ENCODE results near the gene PDE4C. TPM values are rescaled to one million over a fixed set of nuclear protein-coding genes. Genes with fewer than 3 reads are reported as not detected.
A peak's percentile ranks its signal among the peaks of the same experiment; 100 is the strongest.

Gene PDE4C
- total RNA-seq, 1 donor from 2014 or later = 69.8 TPM

DNA sequence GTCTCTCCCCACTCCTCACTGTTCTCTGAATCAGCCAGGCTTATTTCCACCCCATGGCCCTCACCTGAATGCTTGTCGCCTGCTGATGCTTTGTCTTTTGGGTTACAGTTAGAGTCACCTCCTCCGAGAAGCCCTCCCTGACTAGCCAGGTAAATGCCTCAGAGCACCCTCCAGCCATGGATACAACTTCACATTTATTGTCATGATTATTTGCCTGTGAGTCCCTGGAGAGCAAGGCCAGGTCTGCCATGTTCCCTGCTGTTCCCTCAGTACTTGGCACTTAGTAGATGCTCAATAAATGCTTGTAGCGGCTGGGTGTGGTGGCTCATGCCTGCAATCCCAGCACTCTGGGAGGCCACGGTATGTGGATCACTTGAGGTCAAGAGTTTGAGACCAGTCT is 3.7 kb upstream of the PDE4C start:
- H3K4me3 Mint-ChIP-seq (ENCODE audit: unreplicated experiment) = peak overlapping the region; percentile 46
- TF ChIP-seq, protein P1, sequence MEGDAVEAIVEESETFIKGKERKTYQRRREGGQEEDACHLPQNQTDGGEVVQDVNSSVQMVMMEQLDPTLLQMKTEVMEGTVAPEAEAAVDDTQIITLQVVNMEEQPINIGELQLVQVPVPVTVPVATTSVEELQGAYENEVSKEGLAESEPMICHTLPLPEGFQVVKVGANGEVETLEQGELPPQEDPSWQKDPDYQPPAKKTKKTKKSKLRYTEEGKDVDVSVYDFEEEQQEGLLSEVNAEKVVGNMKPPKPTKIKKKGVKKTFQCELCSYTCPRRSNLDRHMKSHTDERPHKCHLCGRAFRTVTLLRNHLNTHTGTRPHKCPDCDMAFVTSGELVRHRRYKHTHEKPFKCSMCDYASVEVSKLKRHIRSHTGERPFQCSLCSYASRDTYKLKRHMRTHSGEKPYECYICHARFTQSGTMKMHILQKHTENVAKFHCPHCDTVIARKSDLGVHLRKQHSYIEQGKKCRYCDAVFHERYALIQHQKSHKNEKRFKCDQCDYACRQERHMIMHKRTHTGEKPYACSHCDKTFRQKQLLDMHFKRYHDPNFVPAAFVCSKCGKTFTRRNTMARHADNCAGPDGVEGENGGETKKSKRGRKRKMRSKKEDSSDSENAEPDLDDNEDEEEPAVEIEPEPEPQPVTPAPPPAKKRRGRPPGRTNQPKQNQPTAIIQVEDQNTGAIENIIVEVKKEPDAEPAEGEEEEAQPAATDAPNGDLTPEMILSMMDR (IDR thresholded peaks at IDR 0.05; ENCODE audit: partially characterized antibody, unreplicated experiment) = no peak
- peaks cover 22% of the 10 kb centered on the region for H3K4me1 Mint-ChIP-seq (ENCODE audit: low read depth, unreplicated experiment)
- H3K27me3 Mint-ChIP-seq (ENCODE audit: unreplicated experiment) = peaks cover 11% of the 10 kb centered on the region
- H3K36me3 Mint-ChIP-seq (ENCODE audit: unreplicated experiment) = no peaks in the 10 kb centered on the region
- no peak overlapping the region for H3K27ac Mint-ChIP-seq (ENCODE audit: unreplicated experiment)
- DNase-seq = no peak
- H3K9me3 Mint-ChIP-seq (ENCODE audit: unreplicated experiment) = peaks cover 5% of the 10 kb centered on the region

GRCh38 chr19:18229474-18229873 is 3.2 kb upstream of the PDE4C start:
- H3K4me3 Mint-ChIP-seq (ENCODE audit: unreplicated experiment) = peak overlapping the region; percentile 46
- H3K27me3 Mint-ChIP-seq (ENCODE audit: unreplicated experiment) = peaks cover 13% of the 10 kb centered on the region
- TF ChIP-seq, protein P1 (IDR thresholded peaks at IDR 0.05; ENCODE audit: partially characterized antibody, unreplicated experiment) = peak; percentile 74
- peaks cover 22% of the 10 kb centered on the region for H3K4me1 Mint-ChIP-seq (ENCODE audit: low read depth, unreplicated experiment)
- peaks cover 7% of the 10 kb centered on the region for H3K9me3 Mint-ChIP-seq (ENCODE audit: unreplicated experiment)
- DNase-seq = no peak
- H3K36me3 Mint-ChIP-seq (ENCODE audit: unreplicated experiment) = no peaks in the 10 kb centered on the region
- no peak overlapping the region for H3K27ac Mint-ChIP-seq (ENCODE audit: unreplicated experiment)

DNA sequence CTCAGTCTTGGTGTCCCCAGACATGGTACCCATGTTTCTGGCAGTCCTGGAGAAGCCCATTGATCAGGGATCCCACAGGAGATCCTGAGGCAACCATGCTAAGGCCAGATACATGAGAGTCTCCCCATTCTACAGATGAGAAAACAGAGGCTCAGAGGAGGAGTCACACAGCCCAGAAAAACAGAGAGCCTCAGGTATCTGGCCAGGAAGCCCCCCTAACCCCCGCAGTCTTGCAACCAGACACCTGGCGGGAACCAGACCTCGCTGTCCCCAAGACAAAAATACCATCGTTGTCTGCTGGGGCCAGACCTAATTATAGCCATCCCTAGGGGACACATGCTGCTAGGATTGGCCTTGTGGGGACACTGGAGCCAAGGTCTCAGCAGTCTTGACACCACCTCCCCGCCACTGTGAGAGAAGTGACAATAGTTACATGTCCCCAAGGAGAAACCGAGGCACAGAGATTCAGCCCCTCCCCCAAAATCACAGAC is 1.6 kb upstream of the PDE4C start:
- Mint-ChIP-seq H3K27me3 (ENCODE audit: unreplicated experiment) (peaks cover 13% of the 10 kb centered on the region), H3K4me3 (ENCODE audit: unreplicated experiment) (no peak overlapping the region), H3K9me3 (ENCODE audit: unreplicated experiment) (peaks cover 6% of the 10 kb centered on the region), H3K36me3 (ENCODE audit: unreplicated experiment) (no peaks in the 10 kb centered on the region), H3K27ac (ENCODE audit: unreplicated experiment) (no peak overlapping the region), H3K4me1 (ENCODE audit: low read depth, unreplicated experiment) (peaks cover 16% of the 10 kb centered on the region)
- TF ChIP-seq, protein P1 (IDR thresholded peaks at IDR 0.05; ENCODE audit: partially characterized antibody, unreplicated experiment) = no peak
- DNase-seq = no peak

DNA sequence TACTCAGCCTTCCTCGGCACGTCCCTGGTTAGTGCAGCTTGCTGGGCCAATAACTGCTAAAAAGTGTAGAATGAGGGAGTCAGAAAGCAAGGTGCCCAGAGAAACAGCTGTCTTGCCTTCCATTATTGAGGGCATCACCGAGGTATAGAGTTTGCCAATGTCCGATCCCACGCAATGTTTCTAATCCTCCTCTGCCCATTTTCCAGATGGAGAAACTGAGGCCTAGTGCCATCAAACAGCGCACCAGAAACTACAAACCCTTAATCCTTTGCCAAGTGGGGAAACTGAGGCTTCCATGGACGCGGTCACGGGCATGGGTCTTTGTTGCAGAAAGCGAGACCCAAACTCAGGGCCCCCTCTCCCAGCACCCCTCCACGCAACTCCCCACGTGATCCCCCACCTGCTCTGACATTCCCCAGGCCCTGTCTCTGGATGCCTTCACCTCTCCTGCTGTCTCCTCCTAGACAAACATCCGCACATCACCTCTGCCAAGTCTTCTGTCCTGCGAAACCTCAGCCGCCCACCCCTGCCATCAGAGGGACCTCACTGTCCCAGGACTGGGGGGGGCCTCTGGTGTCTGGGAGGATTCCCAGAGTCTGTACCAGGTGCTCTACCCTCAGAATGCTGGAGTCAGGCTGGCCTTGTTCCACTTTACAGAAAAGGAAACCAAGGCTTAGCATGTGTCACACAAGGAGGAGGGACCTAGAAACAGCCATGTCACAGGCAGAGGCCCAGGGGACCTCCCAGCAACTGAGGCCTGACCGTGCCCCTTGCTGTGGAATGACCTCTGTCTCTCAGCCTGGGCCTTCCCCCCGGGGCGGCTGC is 930 bp upstream of the PDE4C start:
- H3K36me3 Mint-ChIP-seq (ENCODE audit: unreplicated experiment) = no peaks in the 10 kb centered on the region
- peaks cover 11% of the 10 kb centered on the region for H3K4me1 Mint-ChIP-seq (ENCODE audit: low read depth, unreplicated experiment)
- DNase-seq = no peak
- H3K27me3 Mint-ChIP-seq (ENCODE audit: unreplicated experiment) = peaks cover 11% of the 10 kb centered on the region
- peaks cover 6% of the 10 kb centered on the region for H3K9me3 Mint-ChIP-seq (ENCODE audit: unreplicated experiment)
- H3K27ac Mint-ChIP-seq (ENCODE audit: unreplicated experiment) = peak overlapping the region; percentile 77
- TF ChIP-seq, protein P1 (IDR thresholded peaks at IDR 0.05; ENCODE audit: partially characterized antibody, unreplicated experiment) = no peak
- peak overlapping the region; percentile 64 for H3K4me3 Mint-ChIP-seq (ENCODE audit: unreplicated experiment)

DNA sequence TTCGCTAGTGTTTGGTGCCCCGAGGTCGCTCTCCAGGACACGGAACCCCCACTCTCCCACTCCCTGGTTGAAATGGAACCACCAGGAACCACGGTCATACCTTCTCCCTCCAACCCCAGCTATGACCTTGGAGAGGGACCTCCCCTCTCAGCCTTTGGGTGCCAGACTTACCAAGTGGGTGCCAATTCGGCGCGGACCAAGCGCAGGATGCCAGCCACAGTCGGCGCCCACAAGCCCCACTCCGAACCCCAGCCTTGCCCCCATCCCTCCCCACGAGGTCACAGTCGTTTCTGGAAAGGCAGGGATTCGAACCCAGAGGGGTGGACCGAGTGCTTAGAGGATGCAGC is 910 bp downstream of the PDE4C start:
- Mint-ChIP-seq H3K4me1 (ENCODE audit: low read depth, unreplicated experiment) (peaks cover 10% of the 10 kb centered on the region), H3K9me3 (ENCODE audit: unreplicated experiment) (peaks cover 8% of the 10 kb centered on the region), H3K27ac (ENCODE audit: unreplicated experiment) (peak overlapping the region; percentile 94), H3K36me3 (ENCODE audit: unreplicated experiment) (no peaks in the 10 kb centered on the region), H3K27me3 (ENCODE audit: unreplicated experiment) (peaks cover 12% of the 10 kb centered on the region), H3K4me3 (ENCODE audit: unreplicated experiment) (peak overlapping the region; percentile 94)
- DNase-seq = no peak
- TF ChIP-seq, protein P1 (IDR thresholded peaks at IDR 0.05; ENCODE audit: partially characterized antibody, unreplicated experiment) = no peak
